ENCODE results near the gene OR9Q1.

Gene OR9Q1

GRCh38 chr11:58061813-58062212 is 38.1 kb downstream of the OR9Q1 start:
- Histone ChIP-seq H3K36me3 (ENCODE audit: insufficient read depth, low read length) (no peaks in the 10 kb centered on the region), H3K4me3 (no peak overlapping the region), H3K9me3 (ENCODE audit: low read depth, low read length) (no peaks in the 10 kb centered on the region), H3K27ac (no peak overlapping the region), H3K9ac (ENCODE audit: insufficient read length) (no peak overlapping the region)
- no peak for TF ChIP-seq POLR2AphosphoS5 (IDR thresholded peaks at IDR 0.05; ENCODE audit: borderline replicate concordance, low read depth, low read length)
- no peak for DNase-seq (ENCODE audit: low read depth, low spot score)

- Histone ChIP-seq H3K4me3 (no peak overlapping the region), H3K9ac (ENCODE audit: insufficient read length) (no peak overlapping the region), H3K36me3 (ENCODE audit: insufficient read depth, low read length) (no peaks in the 10 kb centered on the region), H3K9me3 (ENCODE audit: low read depth, low read length) (no peaks in the 10 kb centered on the region), H3K27ac (no peak overlapping the region)
- TF ChIP-seq EZH2 (IDR thresholded peaks at IDR 0.05) (no peak), POLR2AphosphoS5 (IDR thresholded peaks at IDR 0.05; ENCODE audit: borderline replicate concordance, low read depth, low read length) (no peak), FOXP2 (optimal IDR thresholded peaks at IDR 0.05; ENCODE audit: control extremely low read depth, extremely low read length, insufficient read depth) (no peak)
- DNase-seq (ENCODE audit: low read depth, low spot score): no peak
These were observed 44.0 kb downstream of the OR9Q1 start for GRCh38 chr11:58067685-58068084.

GRCh38 chr11:58068655-58069054 is 45.0 kb downstream of the OR9Q1 start:
- no peak for TF ChIP-seq FOXP2 (optimal IDR thresholded peaks at IDR 0.05; ENCODE audit: control extremely low read depth, extremely low read length, insufficient read depth)
- no peak for TF ChIP-seq POLR2AphosphoS5 (IDR thresholded peaks at IDR 0.05; ENCODE audit: borderline replicate concordance, low read depth, low read length)
- TF ChIP-seq EZH2 (IDR thresholded peaks at IDR 0.05): no peak
- H3K4me3 ChIP-seq: no peak overlapping the region
- H3K27ac ChIP-seq: no peak overlapping the region
- DNase-seq (ENCODE audit: low read depth, low spot score): no peak
- H3K9me3 ChIP-seq (ENCODE audit: low read depth, low read length): no peaks in the 10 kb centered on the region
- no peaks in the 10 kb centered on the region for H3K36me3 ChIP-seq (ENCODE audit: insufficient read depth, low read length)
- H3K9ac ChIP-seq (ENCODE audit: insufficient read length): no peak overlapping the region

- DNase-seq (ENCODE audit: low read depth, low spot score): no peak
- no peaks in the 10 kb centered on the region for H3K9me3 ChIP-seq (ENCODE audit: low read depth, low read length)
- TF ChIP-seq POLR2AphosphoS5 (IDR thresholded peaks at IDR 0.05; ENCODE audit: borderline replicate concordance, low read depth, low read length) (no peak), EZH2 (IDR thresholded peaks at IDR 0.05) (no peak), FOXP2 (optimal IDR thresholded peaks at IDR 0.05; ENCODE audit: control extremely low read depth, extremely low read length, insufficient read depth) (no peak)
- H3K36me3 ChIP-seq (ENCODE audit: insufficient read depth, low read length): no peaks in the 10 kb centered on the region
- H3K27ac ChIP-seq: no peak overlapping the region
- no peak overlapping the region for H3K9ac ChIP-seq (ENCODE audit: insufficient read length)
- H3K4me3 ChIP-seq: no peak overlapping the region
These were observed 46.9 kb downstream of the OR9Q1 start for GRCh38 chr11:58070585-58070984.

GRCh38 chr11:58075781-58076180 is 52.1 kb downstream of the OR9Q1 start:
- no peak overlapping the region for H3K9ac ChIP-seq (ENCODE audit: insufficient read length)
- DNase-seq (ENCODE audit: low read depth, low spot score): no peak
- no peak overlapping the region for H3K27ac ChIP-seq
- no peak overlapping the region for H3K4me3 ChIP-seq
- H3K36me3 ChIP-seq (ENCODE audit: insufficient read depth, low read length): no peaks in the 10 kb centered on the region
- TF ChIP-seq EZH2 (IDR thresholded peaks at IDR 0.05): no peak
- TF ChIP-seq FOXP2 (optimal IDR thresholded peaks at IDR 0.05; ENCODE audit: control extremely low read depth, extremely low read length, insufficient read depth): no peak
- TF ChIP-seq POLR2AphosphoS5 (IDR thresholded peaks at IDR 0.05; ENCODE audit: borderline replicate concordance, low read depth, low read length): no peak
- H3K9me3 ChIP-seq (ENCODE audit: low read depth, low read length): no peaks in the 10 kb centered on the region

- Histone ChIP-seq H3K36me3 (ENCODE audit: insufficient read depth, low read length) (no peaks in the 10 kb centered on the region), H3K9ac (ENCODE audit: insufficient read length) (no peak overlapping the region)
- TF ChIP-seq POLR2AphosphoS5 (IDR thresholded peaks at IDR 0.05; ENCODE audit: borderline replicate concordance, low read depth, low read length) (no peak), FOXP2 (optimal IDR thresholded peaks at IDR 0.05; ENCODE audit: control extremely low read depth, extremely low read length, insufficient read depth) (no peak), EZH2 (IDR thresholded peaks at IDR 0.05) (no peak)
These were observed 62.8 kb downstream of the OR9Q1 start for GRCh38 chr11:58086528-58086927.

GRCh38 chr11:58097437-58097836 is 73.8 kb downstream of the OR9Q1 start:
- TF ChIP-seq FOXP2 (optimal IDR thresholded peaks at IDR 0.05; ENCODE audit: control extremely low read depth, extremely low read length, insufficient read depth) (no peak), POLR2AphosphoS5 (IDR thresholded peaks at IDR 0.05; ENCODE audit: borderline replicate concordance, low read depth, low read length) (no peak), EZH2 (IDR thresholded peaks at IDR 0.05) (no peak)
- no peak overlapping the region for H3K4me3 ChIP-seq
- H3K9me3 ChIP-seq (ENCODE audit: low read depth, low read length): no peaks in the 10 kb centered on the region
- H3K27ac ChIP-seq: no peak overlapping the region
- H3K9ac ChIP-seq (ENCODE audit: insufficient read length): no peak overlapping the region
- DNase-seq (ENCODE audit: low read depth, low spot score): no peak
- H3K36me3 ChIP-seq (ENCODE audit: insufficient read depth, low read length): no peaks in the 10 kb centered on the region

More at GRCh38 chr11:58086528-58086927, 62.8 kb downstream of the OR9Q1 start:
- Histone ChIP-seq H3K27ac (no peak overlapping the region), H3K4me3 (no peak overlapping the region), H3K9me3 (ENCODE audit: low read depth, low read length) (no peaks in the 10 kb centered on the region)
- DNase-seq (ENCODE audit: low read depth, low spot score): no peak

GRCh38 chr11:58121096-58121495 is 97.4 kb downstream of the OR9Q1 start:
- TF ChIP-seq FOXP2 (optimal IDR thresholded peaks at IDR 0.05; ENCODE audit: control extremely low read depth, extremely low read length, insufficient read depth): no peak
- no peak for TF ChIP-seq EZH2 (IDR thresholded peaks at IDR 0.05)
- no peak for TF ChIP-seq POLR2AphosphoS5 (IDR thresholded peaks at IDR 0.05; ENCODE audit: borderline replicate concordance, low read depth, low read length)
- H3K4me3 ChIP-seq: no peak overlapping the region
- H3K9me3 ChIP-seq (ENCODE audit: low read depth, low read length): no peaks in the 10 kb centered on the region
- no peak for DNase-seq (ENCODE audit: low read depth, low spot score)
- H3K27ac ChIP-seq: no peak overlapping the region
- no peaks in the 10 kb centered on the region for H3K36me3 ChIP-seq (ENCODE audit: insufficient read depth, low read length)
- H3K9ac ChIP-seq (ENCODE audit: insufficient read length): no peak overlapping the region

GRCh38 chr11:58125469-58125868 is 101.8 kb downstream of the OR9Q1 start, which contains the start of gene OR9I1:
Gene OR9I1 (minus strand): TSS chr11:58125530. CDS start chr11:58119444, 6,086 bp downstream.
- TF ChIP-seq POLR2AphosphoS5 (IDR thresholded peaks at IDR 0.05; ENCODE audit: borderline replicate concordance, low read depth, low read length) (no peak), FOXP2 (optimal IDR thresholded peaks at IDR 0.05; ENCODE audit: control extremely low read depth, extremely low read length, insufficient read depth) (no peak), EZH2 (IDR thresholded peaks at IDR 0.05) (no peak)
- Histone ChIP-seq H3K36me3 (ENCODE audit: insufficient read depth, low read length) (no peaks in the 10 kb centered on the region), H3K4me3 (no peak within 1 kb of the TSS), H3K9ac (ENCODE audit: insufficient read length) (no peak within 1 kb of the TSS), H3K9me3 (ENCODE audit: low read depth, low read length) (no peaks in the 10 kb centered on the region), H3K27ac (no peak within 1 kb of the TSS)
- no peak for DNase-seq (ENCODE audit: low read depth, low spot score)
